Measurements from ENCODE around the gene ZC3HAV1. TPM values are rescaled to one million over a fixed set of nuclear protein-coding genes. Genes with fewer than 3 reads are reported as not detected.

The ZC3HAV1 gene
- total and polyA plus RNA-seq, 9 of the 15 experiments (the other 6 are each of a cell fraction or from before 2014, with no cell fraction given) = 11.9 to 40.5 (median 23.9) TPM

DNA sequence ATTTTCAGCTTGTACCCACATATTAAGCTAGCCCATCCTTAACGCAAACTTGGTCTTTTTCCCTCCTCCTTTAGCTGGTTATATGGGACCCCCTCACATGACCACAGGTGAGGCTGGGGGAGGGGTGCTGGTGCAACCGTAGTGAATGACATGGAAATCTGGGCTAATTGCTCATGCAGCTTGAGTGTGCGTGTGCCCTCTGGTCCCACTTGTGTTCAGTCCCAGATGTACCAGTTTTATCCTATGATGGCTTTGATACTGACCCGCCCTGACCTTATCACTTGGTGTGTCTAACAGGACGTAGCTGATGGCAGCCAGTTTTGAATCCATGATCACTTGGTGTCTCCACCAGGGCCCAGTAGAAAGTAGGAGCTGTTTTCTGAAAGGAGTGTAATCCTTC is 5.1 kb upstream of the ZC3HAV1 start:
- ATAC-seq = no peak
- no peak overlapping the region for H3K27ac ChIP-seq (ENCODE audit: extremely low read depth, low read depth, low read length)
- WGBS (ENCODE audit: insufficient coverage, low coverage, missing lambda C conversion rate) = 66% methylated on average over 5 of the region's 5 CpGs
- H3K9me3 ChIP-seq (replicated peaks; ENCODE audit: control insufficient read depth, insufficient read depth, low read depth, low read length) = no peaks in the 10 kb centered on the region; the same call in 1 of the 2 replicates
- no peaks in the 10 kb centered on the region for H3K79me2 ChIP-seq (ENCODE audit: control insufficient read depth, insufficient read depth, low read length)
- no TSS peak for BruUV-seq (replicated peaks)
- ChIA-PET POLR2A (interaction anchor here (0.7 to 2.0 kb wide), 5 partner anchors 8 to 118 kb away, joined by 3 to 8 read pairs (median 3); a partner anchor contains a TSS), CTCF (ENCODE audit: low intra/inter-chr PET ratio) (no interaction called here)
- intact Hi-C loops (cut with micrococcal nuclease) (no loop called here), in situ Hi-C loops (cut with MboI) (no loop called here)
- H3K4me2 ChIP-seq (ENCODE audit: insufficient read depth, low read length) = no peak overlapping the region
- peaks cover 39 to 44% of the 10 kb centered on the region in 2 experiments for H3K4me1 ChIP-seq (replicated peaks in 1 of 2; ENCODE audit: control insufficient read depth in 2 of 2, insufficient read depth in 2 of 2, low read length in 2 of 2)
- no peaks in the 10 kb centered on the region for H3K36me3 ChIP-seq (ENCODE audit: control insufficient read depth, insufficient read depth, low read length)
- no peak overlapping the region for H3K4me3 ChIP-seq
- TF ChIP-seq CBFB (CRISPR knock-in tag; IDR thresholded peaks at IDR 0.05) (no peak), HDAC6 (IDR thresholded peaks at IDR 0.05; ENCODE audit: low read depth, low read length) (no peak), ZEB2 (IDR thresholded peaks at IDR 0.05) (no peak), ATF2 (CRISPR knock-in tag; IDR thresholded peaks at IDR 0.05) (no peak), TARDBP (IDR thresholded peaks at IDR 0.05) (no peak), ZNF79 (CRISPR knock-in tag; IDR thresholded peaks at IDR 0.05; ENCODE audit: low read depth) (no peak), MCM7 (IDR thresholded peaks at IDR 0.05) (no peak), ZNF696 (CRISPR knock-in tag; conservative IDR thresholded peaks at IDR 0.05) (no peak), SMAD4 (CRISPR knock-in tag; conservative IDR thresholded peaks at IDR 0.05) (no peak), FOXP4 (CRISPR knock-in tag; IDR thresholded peaks at IDR 0.05; ENCODE audit: borderline replicate concordance) (no peak), TEAD4 (IDR thresholded peaks at IDR 0.05; ENCODE audit: low read length) (no peak), TEAD4 (CRISPR knock-in tag; IDR thresholded peaks at IDR 0.05; ENCODE audit: borderline replicate concordance) (no peak), ZNF274 (IDR thresholded peaks at IDR 0.05; ENCODE audit: borderline replicate concordance, low read depth, low read length) (no peak)
- H3K9ac ChIP-seq (ENCODE audit: insufficient read depth in 1 of 2, low read depth in 2 of 2, low read length in 2 of 2) = no peak overlapping the region
- no peak for DNase-seq (ENCODE audit: extremely low read depth in 1 of 4, low spot score in 3 of 4)
- H2AFZ ChIP-seq (ENCODE audit: low read depth, low read length) = no peak overlapping the region
- no peaks in the 10 kb centered on the region for H3K27me3 ChIP-seq (ENCODE audit: control insufficient read depth in 2 of 2, insufficient read depth in 2 of 2, low read length in 2 of 2)
- H3K9me1 ChIP-seq (ENCODE audit: control insufficient read depth, insufficient read depth, low read length) = no peaks in the 10 kb centered on the region
- FAIRE-seq = no peak
- no peaks in the 10 kb centered on the region for H4K20me1 ChIP-seq (replicated peaks; ENCODE audit: control insufficient read depth, insufficient read depth, low read length)

Measured in K562 (cell line).